Left renal cortex interstitium (tissue), 4 donors: ENCODE results near the gene RAB7B. TPM values are rescaled to one million over a fixed set of nuclear protein-coding genes. Genes with fewer than 3 reads are reported as not detected.

Experiments used
- DNase-seq, 4 donors: peaks; one replicate each; pipeline ENCODE4 v3.0.0-alpha.2; 2013; ENCODE audit warnings: low read depth in 4 of 4, low spot score in 2 of 4, missing footprints in 1 of 4
- polyA plus RNA-seq, 4 donors: library from polyadenylated mRNA; unstranded; fragments of 120-200 nt; gene quantifications; one replicate each; pipeline ENCODE4 v1.2.1, GENCODE V29; 2013; ENCODE audit not compliant: insufficient read length in 4 of 4

The RAB7B gene
- polyA plus RNA-seq, 4 donors: 2.3 to 3.3 (median 3.1) TPM

GRCh38 chr1:205951746-205952145 lies 51.4 kb downstream of the RAB7B start:
- DNase-seq: no peak

GRCh38 chr1:205950826-205951549 lies 52.2 kb downstream of the RAB7B start:
- no peak for DNase-seq

- DNase-seq: no peak
Measured at GRCh38 chr1:205950280-205950679, 52.9 kb downstream of the RAB7B start.

- DNase-seq: no peak
Measured at GRCh38 chr1:205949753-205950152, 53.4 kb downstream of the RAB7B start.

GRCh38 chr1:205948886-205949285 lies 54.3 kb downstream of the RAB7B start:
- no peak for DNase-seq

- DNase-seq: no peak
Measured at GRCh38 chr1:205948039-205948438, 55.2 kb downstream of the RAB7B start.

GRCh38 chr1:205947024-205947423 lies 56.2 kb downstream of the RAB7B start:
- DNase-seq: no peak

GRCh38 chr1:205945069-205945468 lies 58.1 kb downstream of the RAB7B start:
- DNase-seq: no peak

GRCh38 chr1:205944525-205944924 lies 58.7 kb downstream of the RAB7B start:
- DNase-seq: no peak

- DNase-seq: no peak
Measured at GRCh38 chr1:205943245-205943644, 60.0 kb downstream of the RAB7B start, which contains the start of gene SLC26A9. SLC26A9 (minus strand) TSS chr1:205943456; CDS start chr1:205935820, 7,636 bp downstream.

GRCh38 chr1:205942631-205943159 lies 60.5 kb downstream of the RAB7B start:
- DNase-seq: no peak

- no peak for DNase-seq
Measured at GRCh38 chr1:205940710-205941109, 62.5 kb downstream of the RAB7B start.

- no peak for DNase-seq
Measured at GRCh38 chr1:205939690-205940330, 63.4 kb downstream of the RAB7B start.

- DNase-seq: no peak
Measured at GRCh38 chr1:205938682-205939081, 64.5 kb downstream of the RAB7B start.

- no peak for DNase-seq
Measured at GRCh38 chr1:205936846-205937586, 66.2 kb downstream of the RAB7B start.

GRCh38 chr1:205936311-205936710 lies 66.9 kb downstream of the RAB7B start:
- no peak for DNase-seq

GRCh38 chr1:205935869-205936268 lies 67.3 kb downstream of the RAB7B start:
- no peak for DNase-seq

GRCh38 chr1:205934788-205935187 lies 68.4 kb downstream of the RAB7B start:
- DNase-seq: no peak

- no peak for DNase-seq
Measured at GRCh38 chr1:205933671-205934618, 69.2 kb downstream of the RAB7B start.

- no peak for DNase-seq
Measured at GRCh38 chr1:205932776-205933175, 70.4 kb downstream of the RAB7B start.
